ENCODE measurements around the gene ADAD2. TPM values are rescaled to one million over a fixed set of nuclear protein-coding genes. Genes with fewer than 3 reads are reported as not detected.

The ADAD2 gene
- total and polyA plus RNA-seq, 10 of the 15 experiments (the other 5 are each of a cell fraction or from before 2014, with no cell fraction given), result 0.44 to 0.68 (median 0.51) TPM; not detected in 7

DNA sequence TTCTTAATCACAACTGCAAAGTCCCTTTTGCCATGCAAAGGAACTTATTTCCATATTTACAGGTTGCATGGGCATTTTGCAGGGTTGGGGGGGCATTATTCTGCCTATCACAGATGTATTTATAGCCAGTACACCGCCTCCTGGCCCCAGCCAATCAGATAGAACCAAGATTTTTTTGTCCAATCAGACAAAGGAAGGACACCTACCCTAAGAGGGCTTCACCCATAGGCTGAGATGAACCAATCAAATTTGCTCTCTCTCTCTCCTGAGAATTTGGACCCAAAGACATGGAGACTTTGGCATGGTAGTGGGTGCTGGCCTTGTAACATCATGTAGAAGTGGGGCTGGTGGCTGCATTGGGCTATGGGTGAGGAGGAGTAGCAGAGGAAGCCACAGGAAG is 52.8 kb downstream of the ADAD2 start:
- no peak for DNase-seq (ENCODE audit: low read depth, low spot score)
- H3K27ac ChIP-seq (ENCODE audit: control insufficient read depth, insufficient read depth), result no peak overlapping the region
- peaks cover 0 to 2% of the 10 kb centered on the region in 2 experiments; a peak in 2 of 4 replicates for H3K27me3 ChIP-seq (replicated peaks in 1 of 2; ENCODE audit: control insufficient read depth in 2 of 2, insufficient read depth in 2 of 2, low read length in 1 of 2)
- no peaks in the 10 kb centered on the region for H3K36me3 ChIP-seq (ENCODE audit: control insufficient read depth in 2 of 2, insufficient read depth in 2 of 2, low read length in 1 of 2)
- TF ChIP-seq ZZZ3 (IDR thresholded peaks at IDR 0.05; ENCODE audit: control insufficient read depth, insufficient read length, low read depth), result no peak
- TF ChIP-seq NFYB (IDR thresholded peaks at IDR 0.05; ENCODE audit: insufficient read depth, low read depth, low read length), result 0 out of 2 replicates have a peak, but pooled peaks have one; percentile 5
- H3K9ac ChIP-seq (ENCODE audit: control insufficient read depth, insufficient read depth, low read length), result no peak overlapping the region
- 30% methylated on average over 1 of the region's 1 CpG for WGBS (ENCODE audit: insufficient coverage, insufficient replicate concordance, low lambda C conversion rate, missing lambda C conversion rate)
- ChIA-PET CTCF (no interaction called here), POLR2A (no interaction called here), SMC1A (ENCODE audit: uncharacterized antibody, unreplicated experiment) (no interaction called here), RAD21 (ENCODE audit: unreplicated experiment) (interaction anchor here (1.1 kb wide), 1 partner anchor 15 kb away, joined by 3 read pairs; no protein-coding TSS in a partner anchor)
- H4K20me1 ChIP-seq (ENCODE audit: control insufficient read depth, insufficient read depth), result no peaks in the 10 kb centered on the region
- H3K4me2 ChIP-seq (ENCODE audit: control insufficient read depth, insufficient read depth), result no peak overlapping the region
- H3K4me3 ChIP-seq, result no peak overlapping the region
- in situ Hi-C loops (cut with MboI) (no loop called here), intact Hi-C loops (cut with micrococcal nuclease; ENCODE audit: unreplicated experiment) (no loop called here)
- FAIRE-seq, result no peak
- no peak overlapping the region for H2AFZ ChIP-seq (ENCODE audit: control insufficient read depth, low read depth, low read length)
- BruUV-seq (replicated peaks), result no TSS peak
- no peaks in the 10 kb centered on the region for H3K79me2 ChIP-seq (ENCODE audit: control insufficient read depth, insufficient read depth, low read length)
- no peaks in the 10 kb centered on the region; the same call in 2 of the 3 replicates for H3K9me3 ChIP-seq (replicated peaks; ENCODE audit: control insufficient read depth, insufficient read depth, low read length)
- H3K4me1 ChIP-seq (ENCODE audit: control insufficient read depth, insufficient read depth, low read length), result no peaks in the 10 kb centered on the region
- ATAC-seq, result no peak

DNA sequence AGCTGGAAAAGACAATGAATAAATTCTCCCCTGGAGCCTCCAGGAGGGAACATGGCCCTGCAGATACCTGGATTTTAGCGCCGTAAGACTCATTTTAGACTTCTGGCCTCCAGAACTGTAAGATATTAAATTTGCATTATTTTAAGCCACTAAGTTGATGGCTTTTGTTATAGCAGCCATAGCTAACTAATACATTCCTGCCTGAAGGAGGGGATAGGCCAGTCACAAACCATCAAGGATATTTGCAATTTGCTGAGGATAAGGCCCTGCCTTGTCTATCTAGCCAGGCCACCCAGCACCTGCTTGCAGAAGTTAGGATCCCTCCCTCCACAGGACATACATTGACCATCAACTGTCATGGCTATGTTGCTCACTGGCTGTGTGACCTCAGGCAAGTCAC is 53.8 kb downstream of the ADAD2 start:
- 50% methylated on average over 2 of the region's 2 CpGs for WGBS (ENCODE audit: insufficient coverage, insufficient replicate concordance, low lambda C conversion rate, missing lambda C conversion rate)
- BruUV-seq (replicated peaks), result no TSS peak
- H3K27ac ChIP-seq (ENCODE audit: control insufficient read depth, insufficient read depth), result no peak overlapping the region
- ATAC-seq (no peak), FAIRE-seq (no peak), DNase-seq (ENCODE audit: low read depth, low spot score) (no peak)
- intact Hi-C loops (cut with micrococcal nuclease; ENCODE audit: unreplicated experiment), result no loop called here
- RAD21 ChIA-PET (ENCODE audit: unreplicated experiment), result no interaction called here
- H3K9me3 ChIP-seq (replicated peaks; ENCODE audit: control insufficient read depth, insufficient read depth, low read length), result no peaks in the 10 kb centered on the region; the same call in 2 of the 3 replicates
- SMC1A ChIA-PET (ENCODE audit: uncharacterized antibody, unreplicated experiment), result no interaction called here
- H3K4me1 ChIP-seq (ENCODE audit: control insufficient read depth, insufficient read depth, low read length), result no peaks in the 10 kb centered on the region
- no peak overlapping the region for H3K9ac ChIP-seq (ENCODE audit: control insufficient read depth, insufficient read depth, low read length)
- no peak overlapping the region for H2AFZ ChIP-seq (ENCODE audit: control insufficient read depth, low read depth, low read length)
- in situ Hi-C loops (cut with MboI), result no loop called here
- H4K20me1 ChIP-seq (ENCODE audit: control insufficient read depth, insufficient read depth), result no peaks in the 10 kb centered on the region
- CTCF ChIA-PET, result no interaction called here
- peaks cover 2% of the 10 kb centered on the region in 2 experiments; a peak in 2 of 4 replicates for H3K27me3 ChIP-seq (replicated peaks in 1 of 2; ENCODE audit: control insufficient read depth in 2 of 2, insufficient read depth in 2 of 2, low read length in 1 of 2)
- TF ChIP-seq RBBP5 (conservative IDR thresholded peaks at IDR 0.05) (no peak), MEF2A (IDR thresholded peaks at IDR 0.05; ENCODE audit: insufficient read depth, low read depth, low read length) (no peak)
- TF ChIP-seq, protein P1, sequence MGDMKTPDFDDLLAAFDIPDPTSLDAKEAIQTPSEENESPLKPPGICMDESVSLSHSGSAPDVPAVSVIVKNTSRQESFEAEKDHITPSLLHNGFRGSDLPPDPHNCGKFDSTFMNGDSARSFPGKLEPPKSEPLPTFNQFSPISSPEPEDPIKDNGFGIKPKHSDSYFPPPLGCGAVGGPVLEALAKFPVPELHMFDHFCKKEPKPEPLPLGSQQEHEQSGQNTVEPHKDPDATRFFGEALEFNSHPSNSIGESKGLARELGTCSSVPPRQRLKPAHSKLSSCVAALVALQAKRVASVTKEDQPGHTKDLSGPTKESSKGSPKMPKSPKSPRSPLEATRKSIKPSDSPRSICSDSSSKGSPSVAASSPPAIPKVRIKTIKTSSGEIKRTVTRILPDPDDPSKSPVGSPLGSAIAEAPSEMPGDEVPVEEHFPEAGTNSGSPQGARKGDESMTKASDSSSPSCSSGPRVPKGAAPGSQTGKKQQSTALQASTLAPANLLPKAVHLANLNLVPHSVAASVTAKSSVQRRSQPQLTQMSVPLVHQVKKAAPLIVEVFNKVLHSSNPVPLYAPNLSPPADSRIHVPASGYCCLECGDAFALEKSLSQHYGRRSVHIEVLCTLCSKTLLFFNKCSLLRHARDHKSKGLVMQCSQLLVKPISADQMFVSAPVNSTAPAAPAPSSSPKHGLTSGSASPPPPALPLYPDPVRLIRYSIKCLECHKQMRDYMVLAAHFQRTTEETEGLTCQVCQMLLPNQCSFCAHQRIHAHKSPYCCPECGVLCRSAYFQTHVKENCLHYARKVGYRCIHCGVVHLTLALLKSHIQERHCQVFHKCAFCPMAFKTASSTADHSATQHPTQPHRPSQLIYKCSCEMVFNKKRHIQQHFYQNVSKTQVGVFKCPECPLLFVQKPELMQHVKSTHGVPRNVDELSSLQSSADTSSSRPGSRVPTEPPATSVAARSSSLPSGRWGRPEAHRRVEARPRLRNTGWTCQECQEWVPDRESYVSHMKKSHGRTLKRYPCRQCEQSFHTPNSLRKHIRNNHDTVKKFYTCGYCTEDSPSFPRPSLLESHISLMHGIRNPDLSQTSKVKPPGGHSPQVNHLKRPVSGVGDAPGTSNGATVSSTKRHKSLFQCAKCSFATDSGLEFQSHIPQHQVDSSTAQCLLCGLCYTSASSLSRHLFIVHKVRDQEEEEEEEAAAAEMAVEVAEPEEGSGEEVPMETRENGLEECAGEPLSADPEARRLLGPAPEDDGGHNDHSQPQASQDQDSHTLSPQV (IDR thresholded peaks at IDR 0.05), result no peak
- H3K4me2 ChIP-seq (ENCODE audit: control insufficient read depth, insufficient read depth), result no peak overlapping the region
- POLR2A ChIA-PET, result no interaction called here
- no peaks in the 10 kb centered on the region for H3K36me3 ChIP-seq (ENCODE audit: control insufficient read depth in 2 of 2, insufficient read depth in 2 of 2, low read length in 1 of 2)
- no peak overlapping the region for H3K4me3 ChIP-seq
- H3K79me2 ChIP-seq (ENCODE audit: control insufficient read depth, insufficient read depth, low read length), result no peaks in the 10 kb centered on the region

Measured in GM12878 (cell line).